Hepatocyte (in vitro differentiated cells): ENCODE results near the gene ATP1A1. TPM values are rescaled to one million over a fixed set of nuclear protein-coding genes. Genes with fewer than 3 reads are reported as not detected.

ENCODE experiments used
- DNase-seq: peaks from one replicate; pipeline ENCODE4 v3.0.0-alpha.2; 2016; ENCODE audit warnings: low spot score
- H2AFZ ChIP-seq: fragments of 200-600 bp; sonication (generic); 2 replicates; pipeline ENCODE4 v1.6.0; 2016; ENCODE audit warnings: antibody characterized with exemption, mild to moderate bottlenecking
- H3K27ac ChIP-seq: fragments of 200-600 bp; sonication (generic); 2 replicates; pipeline ENCODE4 v1.5.1; 2016; ENCODE audit warnings: mild to moderate bottlenecking
- H3K27me3 ChIP-seq: fragments of 200-600 bp; sonication (generic); 2 replicates; pipeline ENCODE4 v1.6.1; 2016
- H3K36me3 ChIP-seq: fragments of 200-600 bp; sonication (generic); replicated peaks from 2 replicates; pipeline ENCODE4 v1.5.1; 2016; ENCODE audit warnings: low read depth; ENCODE audit not compliant: insufficient read depth
- H3K4me1 ChIP-seq: fragments of 200-600 bp; sonication (generic); 2 replicates; pipeline ENCODE4 v1.5.1; 2016; ENCODE audit warnings: mild to moderate bottlenecking, moderate library complexity; ENCODE audit not compliant: insufficient read depth
- H3K4me2 ChIP-seq: fragments of 200-600 bp; sonication (generic); 2 replicates; pipeline ENCODE4 v1.6.0; 2016
- H3K4me3 ChIP-seq: fragments of 200-600 bp; sonication (generic); 2 replicates; pipeline ENCODE4 v1.5.1; 2016; ENCODE audit warnings: mild to moderate bottlenecking
- H3K79me2 ChIP-seq: fragments of 200-600 bp; sonication (generic); 2 replicates; pipeline ENCODE4 v1.6.0; 2017; ENCODE audit warnings: mild to moderate bottlenecking
- H3K9me2 ChIP-seq: fragments of 200-600 bp; sonication (generic); replicated peaks from 2 replicates; pipeline ENCODE4 v1.6.0; 2017; ENCODE audit warnings: mild to moderate bottlenecking; ENCODE audit not compliant: insufficient read depth
- H3K9me3 ChIP-seq: fragments of 200-600 bp; sonication (generic); 2 replicates; pipeline ENCODE4 v1.5.1; 2016; ENCODE audit warnings: low read depth, mild to moderate bottlenecking
- H4K20me1 ChIP-seq: fragments of 200-600 bp; sonication (generic); 2 replicates; pipeline ENCODE4 v1.6.0; 2016; ENCODE audit warnings: mild to moderate bottlenecking; ENCODE audit not compliant: insufficient read depth, poor library complexity, severe bottlenecking
- EZH2 ChIP-seq: fragments of 200-600 bp; sonication (generic); IDR thresholded peaks from 2 replicates; pipeline ENCODE4 v1.6.1; 2016; ENCODE audit warnings: antibody characterized with exemption, mild to moderate bottlenecking, borderline replicate concordance
- EZH2phosphoT487 ChIP-seq: fragments of 200-600 bp; sonication (generic); IDR thresholded peaks from one replicate; pipeline ENCODE4 v1.6.1; 2018; ENCODE audit warnings: antibody characterized with exemption, mild to moderate bottlenecking, low read depth, moderate library complexity; ENCODE audit not compliant: unreplicated experiment, severe bottlenecking
- WGBS: methylation state at CpG from one replicate; pipeline ENCODE4 v1.1.6; 2016; ENCODE audit warnings: low lambda C conversion rate; ENCODE audit errors: missing lambda C conversion rate; 5-methylcytosine and 5-hydroxymethylcytosine counted together
- polyA plus RNA-seq: library from polyadenylated mRNA; unstranded; fragments of >200 nt; fragmentation: Nextera tagmentation; extraction: Ambion mirVana; gene quantifications from 2 replicates; pipeline ENCODE4 v1.2.1, GENCODE V29; 2016
- total RNA-seq: library from RNA; depleted of rRNA; stranded (reverse); fragments of >200 nt; gene quantifications from 2 replicates; pipeline ENCODE4 v1.2.3, GENCODE V29; 2014
- TF ChIP-seq, protein P1 (sequence below): fragments of 200-600 bp; sonication (generic); IDR thresholded peaks from 2 replicates; pipeline ENCODE4 v1.5.1; 2016; ENCODE audit warnings: antibody characterized with exemption, mild to moderate bottlenecking; ENCODE audit not compliant: poor library complexity

Gene ATP1A1
- total and polyA plus RNA-seq, 2 experiments from 2014 or later: 412 to 559 TPM

GRCh38 chr1:116396769-116397168 lies 23.7 kb downstream of the ATP1A1 start:
- Histone ChIP-seq H4K20me1 (no peaks in the 10 kb centered on the region), H3K9me2 (no peaks in the 10 kb centered on the region), H2AFZ (no peak overlapping the region), H3K79me2 (peaks cover 6% of the 10 kb centered on the region), H3K36me3 (peaks cover 12% of the 10 kb centered on the region), H3K4me1 (peaks cover 6% of the 10 kb centered on the region), H3K4me3 (no peak overlapping the region), H3K9me3 (no peaks in the 10 kb centered on the region), H3K4me2 (no peak overlapping the region), H3K27me3 (no peaks in the 10 kb centered on the region), H3K27ac (peak overlapping the region; percentile 26)
- TF ChIP-seq, protein P1, sequence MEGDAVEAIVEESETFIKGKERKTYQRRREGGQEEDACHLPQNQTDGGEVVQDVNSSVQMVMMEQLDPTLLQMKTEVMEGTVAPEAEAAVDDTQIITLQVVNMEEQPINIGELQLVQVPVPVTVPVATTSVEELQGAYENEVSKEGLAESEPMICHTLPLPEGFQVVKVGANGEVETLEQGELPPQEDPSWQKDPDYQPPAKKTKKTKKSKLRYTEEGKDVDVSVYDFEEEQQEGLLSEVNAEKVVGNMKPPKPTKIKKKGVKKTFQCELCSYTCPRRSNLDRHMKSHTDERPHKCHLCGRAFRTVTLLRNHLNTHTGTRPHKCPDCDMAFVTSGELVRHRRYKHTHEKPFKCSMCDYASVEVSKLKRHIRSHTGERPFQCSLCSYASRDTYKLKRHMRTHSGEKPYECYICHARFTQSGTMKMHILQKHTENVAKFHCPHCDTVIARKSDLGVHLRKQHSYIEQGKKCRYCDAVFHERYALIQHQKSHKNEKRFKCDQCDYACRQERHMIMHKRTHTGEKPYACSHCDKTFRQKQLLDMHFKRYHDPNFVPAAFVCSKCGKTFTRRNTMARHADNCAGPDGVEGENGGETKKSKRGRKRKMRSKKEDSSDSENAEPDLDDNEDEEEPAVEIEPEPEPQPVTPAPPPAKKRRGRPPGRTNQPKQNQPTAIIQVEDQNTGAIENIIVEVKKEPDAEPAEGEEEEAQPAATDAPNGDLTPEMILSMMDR: no peak
- no peak for TF ChIP-seq EZH2phosphoT487
- TF ChIP-seq EZH2: no peak
- DNase-seq: no peak
- 91% methylated on average over 1 of the region's 1 CpG for WGBS

DNA sequence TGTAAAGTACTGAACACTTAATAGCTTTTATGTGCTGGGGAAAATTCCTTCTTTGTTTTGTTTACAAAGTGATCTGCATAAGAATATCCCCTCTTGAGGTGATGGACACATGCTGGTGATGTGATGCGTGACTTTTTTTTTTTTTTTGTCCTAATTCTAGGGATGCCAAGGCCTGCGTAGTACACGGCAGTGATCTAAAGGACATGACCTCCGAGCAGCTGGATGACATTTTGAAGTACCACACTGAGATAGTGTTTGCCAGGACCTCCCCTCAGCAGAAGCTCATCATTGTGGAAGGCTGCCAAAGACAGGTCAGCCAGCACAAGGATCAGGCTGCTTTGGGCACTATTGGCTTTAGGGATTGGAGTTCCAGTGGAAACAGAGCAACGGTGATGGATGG lies 24.7 kb downstream of the ATP1A1 start:
- DNase-seq: no peak
- peaks cover 12% of the 10 kb centered on the region for H3K36me3 ChIP-seq
- no peak overlapping the region for H3K4me3 ChIP-seq
- WGBS: 92% methylated on average over 5 of the region's 5 CpGs
- H3K9me3 ChIP-seq: no peaks in the 10 kb centered on the region
- H3K79me2 ChIP-seq: peaks cover 6% of the 10 kb centered on the region
- no peaks in the 10 kb centered on the region for H4K20me1 ChIP-seq
- no peaks in the 10 kb centered on the region for H3K9me2 ChIP-seq
- H3K4me2 ChIP-seq: no peak overlapping the region
- H2AFZ ChIP-seq: no peak overlapping the region
- no peak overlapping the region for H3K27ac ChIP-seq
- H3K4me1 ChIP-seq: peaks cover 6% of the 10 kb centered on the region
- TF ChIP-seq, protein P1: no peak
- TF ChIP-seq EZH2phosphoT487 (no peak), EZH2 (no peak)
- H3K27me3 ChIP-seq: no peaks in the 10 kb centered on the region

DNA sequence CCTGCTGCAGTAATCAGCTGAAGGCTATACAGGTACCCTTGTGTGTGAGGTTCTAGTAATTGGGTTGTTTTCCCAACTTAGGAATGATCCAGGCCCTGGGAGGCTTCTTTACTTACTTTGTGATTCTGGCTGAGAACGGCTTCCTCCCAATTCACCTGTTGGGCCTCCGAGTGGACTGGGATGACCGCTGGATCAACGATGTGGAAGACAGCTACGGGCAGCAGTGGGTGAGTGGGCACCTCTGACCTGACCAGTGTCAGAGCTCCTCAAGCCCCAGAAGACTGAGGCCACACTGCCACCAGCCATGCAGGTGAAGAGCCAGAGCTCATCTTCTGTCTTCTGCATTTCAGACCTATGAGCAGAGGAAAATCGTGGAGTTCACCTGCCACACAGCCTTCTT lies 27.7 kb downstream of the ATP1A1 start:
- Histone ChIP-seq H3K79me2 (no peaks in the 10 kb centered on the region), H3K4me1 (no peaks in the 10 kb centered on the region), H2AFZ (no peak overlapping the region), H3K4me3 (no peak overlapping the region), H3K4me2 (no peak overlapping the region), H3K27me3 (no peaks in the 10 kb centered on the region), H4K20me1 (no peaks in the 10 kb centered on the region), H3K9me2 (no peaks in the 10 kb centered on the region), H3K36me3 (peaks cover 12% of the 10 kb centered on the region), H3K9me3 (no peaks in the 10 kb centered on the region), H3K27ac (no peak overlapping the region)
- TF ChIP-seq, protein P1: no peak
- TF ChIP-seq EZH2phosphoT487: no peak
- no peak for TF ChIP-seq EZH2
- WGBS: 95% methylated on average over 6 of the region's 6 CpGs
- no peak for DNase-seq
